GM21381 (cell line): ENCODE results near the gene NHSL1.

Experiments used
- ATAC-seq: cut with Tn5 transposase; IDR thresholded peaks from one replicate; pipeline ENCODE4 v1.9.1; 2021; ENCODE audit warnings: mild to moderate bottlenecking, moderate library complexity; ENCODE audit not compliant: unreplicated experiment

NHSL1 gene, protein sequence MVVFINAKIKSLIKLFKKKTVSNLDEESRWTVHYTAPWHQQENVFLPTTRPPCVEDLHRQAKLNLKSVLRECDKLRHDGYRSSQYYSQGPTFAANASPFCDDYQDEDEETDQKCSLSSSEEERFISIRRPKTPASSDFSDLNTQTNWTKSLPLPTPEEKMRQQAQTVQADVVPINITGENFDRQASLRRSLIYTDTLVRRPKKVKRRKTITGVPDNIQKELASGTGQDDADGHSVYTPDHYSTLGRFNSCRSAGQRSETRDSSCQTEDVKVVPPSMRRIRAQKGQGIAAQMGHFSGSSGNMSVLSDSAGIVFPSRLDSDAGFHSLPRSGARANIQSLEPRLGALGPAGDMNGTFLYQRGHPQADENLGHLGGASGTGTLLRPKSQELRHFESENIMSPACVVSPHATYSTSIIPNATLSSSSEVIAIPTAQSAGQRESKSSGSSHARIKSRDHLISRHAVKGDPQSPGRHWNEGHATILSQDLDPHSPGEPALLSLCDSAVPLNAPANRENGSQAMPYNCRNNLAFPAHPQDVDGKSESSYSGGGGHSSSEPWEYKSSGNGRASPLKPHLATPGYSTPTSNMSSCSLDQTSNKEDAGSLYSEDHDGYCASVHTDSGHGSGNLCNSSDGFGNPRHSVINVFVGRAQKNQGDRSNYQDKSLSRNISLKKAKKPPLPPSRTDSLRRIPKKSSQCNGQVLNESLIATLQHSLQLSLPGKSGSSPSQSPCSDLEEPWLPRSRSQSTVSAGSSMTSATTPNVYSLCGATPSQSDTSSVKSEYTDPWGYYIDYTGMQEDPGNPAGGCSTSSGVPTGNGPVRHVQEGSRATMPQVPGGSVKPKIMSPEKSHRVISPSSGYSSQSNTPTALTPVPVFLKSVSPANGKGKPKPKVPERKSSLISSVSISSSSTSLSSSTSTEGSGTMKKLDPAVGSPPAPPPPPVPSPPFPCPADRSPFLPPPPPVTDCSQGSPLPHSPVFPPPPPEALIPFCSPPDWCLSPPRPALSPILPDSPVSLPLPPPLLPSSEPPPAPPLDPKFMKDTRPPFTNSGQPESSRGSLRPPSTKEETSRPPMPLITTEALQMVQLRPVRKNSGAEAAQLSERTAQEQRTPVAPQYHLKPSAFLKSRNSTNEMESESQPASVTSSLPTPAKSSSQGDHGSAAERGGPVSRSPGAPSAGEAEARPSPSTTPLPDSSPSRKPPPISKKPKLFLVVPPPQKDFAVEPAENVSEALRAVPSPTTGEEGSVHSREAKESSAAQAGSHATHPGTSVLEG (N-terminal part only)

DNA sequence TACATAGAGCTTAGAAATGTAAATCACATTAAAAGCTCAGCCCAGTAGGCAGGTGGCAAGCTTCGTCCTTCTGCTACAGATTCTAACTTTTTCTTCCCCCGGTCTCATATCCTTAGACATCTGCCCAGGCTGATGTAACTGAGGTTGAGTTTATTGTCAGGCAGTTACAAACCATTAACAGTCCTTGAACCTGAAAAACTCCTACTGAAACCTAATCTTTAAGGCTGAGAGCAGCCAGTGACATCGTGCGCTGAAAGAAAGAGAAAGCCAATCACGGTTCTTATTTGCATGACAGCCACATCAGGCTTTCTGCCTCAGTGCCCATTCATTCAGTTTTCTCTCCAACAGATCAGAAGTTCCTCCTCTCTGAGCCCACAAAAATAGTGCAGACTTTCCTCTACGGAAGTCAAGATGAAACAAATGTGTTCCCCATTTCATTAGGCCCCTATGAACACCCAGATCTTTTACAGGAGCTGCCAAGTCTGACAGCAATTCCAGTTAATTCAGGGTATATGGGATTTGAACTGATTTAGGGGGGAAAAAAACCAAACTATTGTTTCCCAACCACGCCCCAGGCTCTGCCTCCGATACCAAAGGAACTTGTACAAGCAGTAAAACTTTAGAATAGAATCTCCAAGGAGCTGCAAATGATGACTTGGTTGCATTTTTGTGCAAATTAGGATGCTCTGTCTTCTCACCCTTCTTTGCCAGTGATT lies at the start of gene NHSL1:
TSS of gene NHSL1 (minus strand) at position 192 of the 716 bp plus-strand sequence. CDS start 204 bp downstream, outside the sequence.
- peak; percentile 99 for ATAC-seq

DNA sequence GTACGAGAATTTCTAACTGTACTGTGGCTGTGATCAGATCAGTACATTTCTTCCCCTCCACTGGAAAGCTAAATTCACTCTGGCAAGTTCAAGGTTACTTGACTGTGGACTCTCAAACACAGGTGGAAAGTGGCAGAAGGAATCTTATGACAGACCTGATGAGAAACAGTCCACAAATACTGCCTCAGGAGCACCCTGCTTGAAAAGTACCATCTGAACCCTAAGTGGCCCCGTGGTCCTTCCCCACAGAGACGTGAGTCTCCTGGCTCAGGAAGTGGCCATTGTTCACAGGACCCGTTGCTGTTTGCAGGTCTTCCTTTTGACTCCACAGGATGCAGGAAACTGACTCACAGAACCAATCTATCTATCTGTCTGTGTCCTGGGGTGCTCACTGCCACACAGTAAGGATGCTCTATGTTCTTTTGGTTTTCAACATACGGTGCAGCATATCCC lies 47.5 kb upstream of the NHSL1 start:
- ATAC-seq: no peak

DNA sequence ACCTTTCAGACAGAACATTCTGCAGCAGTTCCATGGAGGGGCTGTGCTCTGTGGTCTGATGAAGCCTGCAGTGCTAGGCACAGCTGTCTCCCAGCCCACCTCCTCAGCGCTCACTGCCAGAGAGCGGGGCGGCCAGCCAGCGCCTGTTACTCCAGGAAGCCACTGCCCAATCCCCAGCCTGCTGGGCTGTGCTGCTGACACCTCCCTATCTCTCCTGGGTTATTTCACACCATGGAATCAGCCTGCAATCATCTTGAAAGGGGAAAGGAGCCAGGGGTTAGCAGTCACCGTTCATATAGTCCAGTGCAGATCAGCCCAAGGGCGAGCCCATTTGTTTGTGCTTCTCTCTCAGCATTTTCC lies 46.3 kb upstream of the NHSL1 start:
- ATAC-seq: no peak

DNA sequence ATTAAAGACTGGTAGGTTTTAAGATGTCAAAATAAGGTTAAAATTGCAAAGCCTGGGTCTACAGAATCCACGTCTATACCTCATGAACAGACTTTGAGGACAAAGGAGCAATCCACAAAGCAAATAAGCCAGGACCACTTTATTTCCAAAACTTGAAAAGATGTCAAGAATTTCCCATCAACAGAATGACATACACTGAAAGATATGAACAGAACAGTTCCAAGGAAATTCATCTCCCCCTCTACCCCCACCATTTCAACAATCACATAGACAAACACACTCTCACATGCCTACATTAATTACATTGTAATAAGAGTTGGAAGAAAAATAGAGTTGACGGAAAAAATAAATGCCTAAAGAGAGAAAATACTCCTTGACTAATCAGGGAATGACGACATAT lies 45.2 kb upstream of the NHSL1 start:
- ATAC-seq: no peak

DNA sequence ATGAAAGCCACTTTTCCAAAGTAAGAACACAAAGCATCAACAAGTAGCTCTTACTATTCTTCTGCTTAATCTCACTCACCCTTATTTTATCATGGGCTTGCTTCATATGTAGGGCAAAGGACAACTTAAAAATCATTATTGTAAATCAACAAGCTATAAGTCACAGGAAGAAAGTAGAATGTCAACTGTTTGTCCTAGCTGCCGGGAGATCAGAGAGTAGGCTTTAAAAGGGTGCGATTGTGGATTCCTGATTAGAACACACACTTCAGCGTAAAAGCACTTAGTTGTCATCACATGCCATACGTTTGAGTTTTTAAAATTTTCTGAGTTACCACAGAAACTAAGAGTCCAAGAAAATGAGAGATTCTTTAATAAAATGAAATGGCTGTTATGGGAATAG lies 44.4 kb upstream of the NHSL1 start:
- no peak for ATAC-seq

DNA sequence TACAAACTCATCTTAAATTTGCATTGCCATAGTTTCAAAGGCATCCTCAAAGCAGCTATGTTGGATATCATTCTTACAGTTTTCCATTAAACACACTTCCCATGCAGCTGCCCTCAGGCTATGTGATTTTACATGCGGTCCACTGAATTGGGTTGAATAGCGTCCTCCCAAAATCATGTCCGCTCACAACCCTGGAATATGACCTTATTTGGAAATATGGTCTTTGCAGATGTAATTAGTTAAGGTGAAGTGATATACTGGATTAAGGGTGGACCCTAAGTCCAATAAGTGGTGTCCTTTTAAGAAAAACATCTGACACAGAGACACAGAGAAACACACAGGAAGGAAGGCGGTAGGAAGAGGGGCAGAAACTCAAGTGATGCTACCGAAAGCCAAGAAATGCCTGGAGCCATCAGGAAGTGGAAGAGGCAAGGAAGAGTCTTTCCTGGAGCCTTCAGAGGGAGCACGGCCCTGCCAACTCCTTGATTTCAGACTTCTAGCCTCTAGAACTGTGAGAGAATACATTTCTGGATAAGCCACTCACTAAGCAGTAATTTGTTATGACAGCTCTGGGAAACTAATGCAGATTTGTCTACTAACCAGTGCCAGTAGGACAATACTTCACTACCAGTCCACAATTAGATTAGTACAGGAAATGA lies 42.7 kb upstream of the NHSL1 start:
- no peak for ATAC-seq

DNA sequence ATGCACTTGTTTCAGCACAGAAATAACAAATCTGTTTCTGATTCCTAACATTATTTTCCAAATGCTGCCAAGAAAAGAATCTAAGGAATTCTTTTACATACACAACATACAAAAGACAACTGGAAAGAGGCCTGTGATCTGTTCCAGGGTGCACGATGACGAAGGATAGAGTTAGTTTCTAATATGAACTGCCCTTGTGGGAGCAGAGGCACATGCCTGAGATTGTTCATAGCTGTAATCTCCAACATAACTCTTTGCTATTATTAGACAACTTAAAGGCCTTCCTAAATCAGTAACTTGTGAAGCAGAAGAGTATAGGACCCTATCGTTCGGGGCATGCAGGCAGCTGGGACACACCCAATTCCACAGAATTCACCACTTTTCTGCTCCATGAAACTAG lies 41.2 kb upstream of the NHSL1 start:
- no peak for ATAC-seq

DNA sequence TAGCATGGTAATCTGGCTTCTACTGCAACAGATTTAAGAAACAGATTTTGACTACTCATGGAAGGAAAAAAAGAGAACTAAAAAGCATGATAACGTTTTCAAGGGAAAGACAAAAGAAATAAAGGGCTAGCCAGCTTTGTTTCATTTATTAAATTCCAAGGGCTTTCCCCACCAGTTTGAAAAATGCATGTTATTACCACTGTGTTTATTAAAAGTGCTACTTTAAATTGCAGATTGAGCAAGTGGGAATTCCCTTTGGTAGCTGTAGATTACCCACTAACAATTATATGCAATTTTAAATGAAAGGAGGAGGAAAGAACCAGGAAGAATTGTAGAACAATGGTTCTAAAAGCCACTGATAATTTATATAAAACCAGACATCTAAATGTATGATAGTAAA lies 40.6 kb upstream of the NHSL1 start:
- ATAC-seq: no peak

DNA sequence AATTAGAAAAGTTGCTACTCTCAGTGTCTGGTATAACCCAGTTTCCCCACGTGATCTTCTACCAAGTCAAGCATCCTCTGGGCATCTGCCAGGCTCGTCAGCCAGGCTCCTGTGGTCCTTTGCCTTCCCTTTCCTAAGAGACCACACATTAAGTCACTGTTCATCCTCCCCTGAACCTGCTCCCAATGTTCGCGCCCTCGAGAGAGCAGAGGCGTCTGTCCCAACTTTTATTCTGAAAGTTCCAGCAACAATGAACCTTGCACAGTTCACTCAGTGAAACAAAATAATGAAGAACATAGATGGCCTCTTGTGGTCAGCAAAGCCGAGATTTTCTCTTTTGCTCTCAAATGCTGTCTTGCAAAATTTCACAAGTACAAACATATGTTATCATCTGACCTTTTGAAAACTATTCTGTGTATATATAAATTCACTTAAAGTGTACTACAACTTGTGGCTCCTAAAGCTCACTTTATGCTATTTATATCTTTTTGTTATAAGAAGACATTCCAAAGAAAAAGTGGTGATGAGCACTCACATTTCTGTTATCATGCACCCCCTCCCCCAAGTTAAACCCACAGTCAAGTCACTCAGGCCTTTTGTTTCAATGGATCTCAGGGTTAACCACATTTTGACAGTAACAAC lies 39.2 kb upstream of the NHSL1 start:
- ATAC-seq: no peak

DNA sequence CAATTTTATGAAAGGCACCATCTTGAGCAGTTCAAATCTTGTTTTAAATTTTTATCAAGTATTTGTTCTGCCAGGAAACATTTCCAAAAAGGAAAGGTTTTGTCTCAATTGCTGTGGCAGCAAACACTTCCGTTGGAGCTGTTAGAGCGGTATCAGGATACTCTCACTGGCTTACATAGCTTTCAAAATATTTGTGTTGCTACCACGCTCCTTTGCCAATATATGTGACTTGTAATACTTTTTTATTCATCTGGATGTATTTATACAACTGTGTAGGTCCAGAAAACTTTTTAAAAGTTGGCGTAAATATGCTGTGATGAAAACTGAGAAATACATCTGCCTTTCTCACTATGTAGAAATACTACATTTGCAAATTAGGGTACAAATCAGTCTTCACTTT lies 37.8 kb upstream of the NHSL1 start:
- ATAC-seq: no peak

DNA sequence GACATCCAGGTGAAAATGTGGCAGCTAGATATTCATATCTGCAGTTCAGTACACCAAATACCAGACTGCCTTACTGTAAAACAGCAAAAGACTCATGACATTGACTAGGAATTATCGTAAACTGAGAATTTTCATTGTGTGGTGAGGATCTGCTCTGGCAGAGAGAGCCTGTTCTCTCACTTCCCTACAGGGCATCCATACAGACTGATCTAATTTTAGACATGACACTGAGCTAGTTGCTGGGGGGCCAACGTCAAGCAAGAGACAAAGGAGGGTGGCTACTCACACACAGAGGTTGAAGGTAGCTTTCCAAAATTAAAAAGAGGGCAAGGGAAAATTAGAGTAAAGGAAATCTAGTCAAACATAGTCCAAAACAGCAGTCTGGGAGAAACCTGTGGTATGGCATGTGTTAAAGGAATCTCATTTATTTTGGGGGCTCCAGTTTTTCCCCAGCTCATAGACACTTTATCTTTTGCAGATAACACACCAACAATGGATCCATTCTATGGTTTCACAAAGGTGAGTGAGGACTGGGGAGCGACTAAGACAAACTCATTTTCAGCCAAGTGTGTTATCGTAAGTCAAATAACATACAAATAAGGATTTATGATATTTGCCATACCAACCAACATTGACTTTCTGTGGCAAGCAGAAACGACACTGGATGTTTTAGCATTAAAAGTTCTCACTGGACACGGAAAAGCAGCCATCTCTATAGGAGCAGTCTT lies 36.6 kb upstream of the NHSL1 start:
- no peak for ATAC-seq

DNA sequence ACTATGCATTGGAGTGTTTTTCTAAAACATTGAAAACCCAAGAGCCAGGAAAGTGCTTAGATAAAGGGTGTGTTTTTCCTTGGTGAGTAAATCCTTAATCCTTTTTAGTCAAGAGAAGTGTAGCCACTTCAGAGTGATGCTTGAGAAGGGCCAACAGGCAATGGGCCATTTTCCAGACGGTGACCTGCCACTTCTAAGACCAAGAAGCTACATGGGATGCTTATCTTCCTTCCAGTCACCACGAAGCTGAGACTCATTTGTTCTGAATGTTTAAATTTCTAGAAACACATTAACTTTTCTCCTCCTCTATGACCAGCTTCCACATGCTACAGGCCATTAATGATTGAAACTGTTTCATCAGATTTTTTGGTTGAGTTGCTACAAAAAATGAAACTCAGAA lies 34.4 kb upstream of the NHSL1 start:
- ATAC-seq: no peak

DNA sequence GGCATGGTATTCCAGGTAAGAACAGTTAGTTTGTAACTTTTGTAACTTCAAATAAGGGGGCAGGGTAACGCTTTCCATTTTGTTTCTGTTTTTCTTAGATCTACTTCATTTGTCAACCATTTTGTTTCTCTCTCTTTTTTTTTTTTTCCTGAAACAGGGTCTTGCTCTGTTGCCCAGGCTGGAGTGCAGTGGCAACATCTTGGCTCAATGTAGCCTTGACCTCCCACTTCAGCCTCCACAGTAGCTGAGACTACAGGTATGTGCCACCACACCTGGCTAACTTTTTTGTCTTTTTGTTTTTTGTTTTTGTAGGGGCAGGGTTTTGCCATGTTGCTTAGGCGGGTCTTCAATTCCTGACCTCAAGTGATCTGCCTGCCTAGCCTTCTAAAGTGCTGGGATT lies 32.1 kb upstream of the NHSL1 start:
- ATAC-seq: no peak

DNA sequence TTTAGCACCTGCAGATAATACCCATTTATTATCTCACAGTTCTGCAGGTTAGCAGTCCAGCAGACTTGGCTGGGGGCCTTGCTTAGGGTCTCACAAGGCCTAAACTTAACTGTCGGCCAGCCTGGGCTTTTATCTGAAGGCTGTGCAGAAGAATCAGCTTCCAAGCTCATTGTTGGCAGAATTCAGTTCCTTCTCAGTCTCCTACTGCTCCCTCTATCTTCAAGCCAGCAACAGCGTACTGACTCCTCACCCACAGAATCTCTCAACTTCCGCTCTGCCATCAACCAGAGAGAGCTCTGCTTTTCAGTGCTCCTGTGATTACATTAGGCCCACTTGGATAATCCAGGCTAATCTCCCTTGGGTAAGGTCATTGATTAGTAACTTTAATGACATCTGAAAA lies 30.2 kb upstream of the NHSL1 start:
- ATAC-seq: no peak

DNA sequence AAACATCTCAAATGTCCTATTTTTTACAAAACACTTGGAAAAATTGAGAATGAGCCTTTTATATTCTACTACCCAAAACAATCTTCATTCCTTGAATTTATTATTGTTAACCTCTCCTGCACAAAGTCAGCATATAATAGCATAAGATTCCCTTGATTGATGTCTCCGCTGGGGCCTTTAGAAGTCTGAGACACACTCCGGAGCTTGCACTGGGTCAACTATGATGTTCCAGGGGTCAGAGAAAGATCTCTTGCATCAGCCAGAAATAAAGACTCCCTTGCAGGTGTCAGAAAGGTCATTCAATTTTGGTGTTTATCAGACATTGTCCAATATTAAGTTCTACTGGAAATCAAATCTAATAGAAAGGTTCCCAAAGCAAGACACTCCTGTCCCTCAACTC lies 29.7 kb upstream of the NHSL1 start:
- no peak for ATAC-seq

DNA sequence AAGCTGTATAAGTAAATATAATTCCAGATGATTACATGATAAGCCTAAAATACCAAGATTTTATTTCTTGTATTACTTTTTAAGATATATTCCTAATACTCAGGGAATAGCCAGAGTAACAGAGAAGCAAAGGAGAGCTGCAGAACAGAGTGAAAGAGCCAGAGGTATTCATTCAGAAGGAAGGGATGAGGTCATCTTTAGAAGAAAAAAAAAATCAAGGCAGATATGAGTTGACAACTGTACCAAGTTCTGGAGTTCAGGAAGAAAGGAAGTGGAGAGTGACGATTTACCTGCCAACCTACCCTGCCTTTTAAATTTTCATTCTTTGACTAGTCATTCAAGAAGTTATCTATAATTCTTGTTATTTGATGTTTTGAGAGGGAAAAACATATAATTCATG lies 28.8 kb upstream of the NHSL1 start:
- no peak for ATAC-seq

DNA sequence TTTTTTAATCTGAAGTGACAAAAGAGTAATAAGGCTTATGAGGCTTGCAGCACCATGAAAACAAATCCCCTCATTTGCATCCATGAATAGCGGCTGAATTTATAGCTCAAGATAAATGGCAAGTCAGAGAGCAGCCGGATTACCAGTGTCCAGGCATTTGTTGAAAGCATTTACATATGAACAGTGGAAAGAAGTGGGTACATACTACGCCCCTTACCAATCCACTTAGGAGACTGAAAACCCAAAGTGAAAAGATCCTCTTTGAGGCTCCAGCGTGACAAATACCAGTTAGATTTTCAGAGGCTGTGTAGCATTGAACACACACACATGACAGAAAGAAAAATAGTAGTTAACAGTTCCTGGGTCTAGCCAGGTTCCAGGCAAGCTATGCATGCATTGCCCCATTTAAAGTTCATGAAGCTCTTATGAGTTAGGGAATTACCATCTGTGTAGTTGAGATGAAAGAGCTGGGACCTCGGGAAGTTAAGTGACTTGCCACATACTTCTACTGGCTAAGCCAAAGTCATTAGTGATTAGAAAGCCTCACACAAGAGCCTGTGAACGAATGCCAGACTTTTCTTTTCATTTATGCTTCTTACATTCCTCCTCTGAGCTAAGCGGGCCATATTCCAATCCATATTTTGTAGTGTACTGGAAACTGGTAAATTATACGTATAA lies 28.3 kb upstream of the NHSL1 start:
- ATAC-seq: no peak

DNA sequence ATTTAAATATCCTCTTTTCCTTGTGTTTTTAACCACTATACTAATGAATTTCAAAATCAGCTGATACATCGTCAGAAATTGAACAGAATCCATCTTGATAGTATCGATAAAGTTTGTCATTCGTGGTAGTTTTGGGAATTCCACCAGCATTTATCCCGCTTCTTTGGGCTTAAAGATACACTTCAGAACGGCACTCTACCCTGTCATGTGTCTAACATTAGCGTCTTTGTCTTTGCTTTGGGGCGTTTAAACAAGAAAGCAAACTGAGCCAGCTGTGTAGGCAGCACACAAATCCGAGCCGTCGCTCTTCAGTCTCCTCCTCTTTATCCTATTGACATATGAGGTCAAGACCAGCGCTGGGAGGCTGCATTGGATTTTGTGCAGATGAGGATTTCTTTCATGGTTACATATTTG lies 27.5 kb upstream of the NHSL1 start:
- no peak for ATAC-seq
